ENCODE results near the gene MRPL37. TPM values are rescaled to one million over a fixed set of nuclear protein-coding genes. Genes with fewer than 3 reads are reported as not detected.

The MRPL37 gene
- total RNA-seq: 10 to 100 TPM; 73.7 to 91.5 TPM

- Histone ChIP-seq H3K4me1 (replicated peaks) (peaks cover 3% of the 10 kb centered on the region), H3K4me3 (peak within 1 kb of the TSS; percentile 72 to 75), H3K27me3 (replicated peaks; ENCODE audit: insufficient read depth) (no peaks in the 10 kb centered on the region), H3K27ac (peak within 1 kb of the TSS; percentile 49 to 72), H3K9me3 (no peaks in the 10 kb centered on the region), H3K36me3 (no peaks in the 10 kb centered on the region)
- intact Hi-C loops (cut with DNase I): no loop called here
- WGBS: under 1% methylated on average over 51 of the region's 51 CpGs
- TF ChIP-seq POLR2A (IDR thresholded peaks at IDR 0.05): peak; percentile 68
- TF ChIP-seq POLR2AphosphoS5 (IDR thresholded peaks at IDR 0.05): peak; percentile 97
- peak in 2 of 4 experiments; percentile 9 to 24 for TF ChIP-seq CTCF (IDR thresholded peaks at IDR 0.05)
- DNase-seq (ENCODE audit: low spot score): peak; percentile 96
Measured at GRCh38 chr1:54199765-54200518, at the start of gene MRPL37, which contains the start of gene CYB5RL. MRPL37 (plus strand) TSS chr1:54200167; CDS start chr1:54200244, 77 bp downstream. CYB5RL (minus strand) TSS chr1:54200030; CDS start chr1:54195616, 4,414 bp downstream.

- H3K9me3 ChIP-seq: no peaks in the 10 kb centered on the region
- WGBS: 84% methylated on average over 5 of the region's 5 CpGs
- TF ChIP-seq POLR2A (IDR thresholded peaks at IDR 0.05) (no peak), POLR2AphosphoS5 (IDR thresholded peaks at IDR 0.05) (no peak), CTCF (IDR thresholded peaks at IDR 0.05) (no peak)
- no peak overlapping the region for H3K27ac ChIP-seq
- no peaks in the 10 kb centered on the region for H3K4me1 ChIP-seq (replicated peaks)
- intact Hi-C loops (cut with DNase I): no loop called here
- no peak overlapping the region for H3K4me3 ChIP-seq
- H3K27me3 ChIP-seq (replicated peaks; ENCODE audit: insufficient read depth): no peaks in the 10 kb centered on the region
- H3K36me3 ChIP-seq: no peaks in the 10 kb centered on the region
- DNase-seq (ENCODE audit: low spot score): no peak
Measured at GRCh38 chr1:54151013-54151412, 49.0 kb upstream of the MRPL37 start.

GRCh38 chr1:54152696-54153095 is 47.3 kb upstream of the MRPL37 start, which contains the start of gene CDCP2:
CDCP2 (minus strand) TSS chr1:54153000; CDS start chr1:54152922, 78 bp downstream.
- TF ChIP-seq CTCF (IDR thresholded peaks at IDR 0.05) (no peak), POLR2AphosphoS5 (IDR thresholded peaks at IDR 0.05) (no peak)
- intact Hi-C loops (cut with DNase I): no loop called here
- H3K4me1 ChIP-seq (replicated peaks): no peaks in the 10 kb centered on the region
- H3K36me3 ChIP-seq: no peaks in the 10 kb centered on the region
- no peaks in the 10 kb centered on the region for H3K27me3 ChIP-seq (replicated peaks; ENCODE audit: insufficient read depth)
- DNase-seq (ENCODE audit: low spot score): no peak
- no peak within 1 kb of the TSS for H3K4me3 ChIP-seq
- WGBS: 95% methylated on average over 5 of the region's 5 CpGs
- H3K27ac ChIP-seq: peak within 1 kb of the TSS in 1 of 2 donors; percentile 51
- no peaks in the 10 kb centered on the region for H3K9me3 ChIP-seq

GRCh38 chr1:54153535-54154439 is 46.2 kb upstream of the MRPL37 start:
- Histone ChIP-seq H3K36me3 (no peaks in the 10 kb centered on the region), H3K27me3 (replicated peaks; ENCODE audit: insufficient read depth) (no peaks in the 10 kb centered on the region), H3K4me1 (replicated peaks) (no peaks in the 10 kb centered on the region), H3K4me3 (no peak overlapping the region), H3K27ac (peak overlapping the region in 1 of 2 donors; percentile 51), H3K9me3 (no peaks in the 10 kb centered on the region)
- intact Hi-C loops (cut with DNase I): no loop called here
- TF ChIP-seq CTCF (IDR thresholded peaks at IDR 0.05) (no peak), POLR2AphosphoS5 (IDR thresholded peaks at IDR 0.05) (peak; percentile 73)
- 32% methylated on average over 19 of the region's 19 CpGs for WGBS
- DNase-seq (ENCODE audit: low spot score): peak; percentile 74

All from prostate gland (tissue), 2 donors.